ENCODE data around the gene ANKRD52. TPM values are rescaled to one million over a fixed set of nuclear protein-coding genes. Genes with fewer than 3 reads are reported as not detected.
"Not testable (repeated sequence)": the region's sequence is repeated elsewhere in the genome, so short reads cannot be mapped to it uniquely, and the experiment has no call there.

ANKRD52 gene
- total RNA-seq, 2 donors from 2014 or later: 30.8 to 33.4 TPM

DNA sequence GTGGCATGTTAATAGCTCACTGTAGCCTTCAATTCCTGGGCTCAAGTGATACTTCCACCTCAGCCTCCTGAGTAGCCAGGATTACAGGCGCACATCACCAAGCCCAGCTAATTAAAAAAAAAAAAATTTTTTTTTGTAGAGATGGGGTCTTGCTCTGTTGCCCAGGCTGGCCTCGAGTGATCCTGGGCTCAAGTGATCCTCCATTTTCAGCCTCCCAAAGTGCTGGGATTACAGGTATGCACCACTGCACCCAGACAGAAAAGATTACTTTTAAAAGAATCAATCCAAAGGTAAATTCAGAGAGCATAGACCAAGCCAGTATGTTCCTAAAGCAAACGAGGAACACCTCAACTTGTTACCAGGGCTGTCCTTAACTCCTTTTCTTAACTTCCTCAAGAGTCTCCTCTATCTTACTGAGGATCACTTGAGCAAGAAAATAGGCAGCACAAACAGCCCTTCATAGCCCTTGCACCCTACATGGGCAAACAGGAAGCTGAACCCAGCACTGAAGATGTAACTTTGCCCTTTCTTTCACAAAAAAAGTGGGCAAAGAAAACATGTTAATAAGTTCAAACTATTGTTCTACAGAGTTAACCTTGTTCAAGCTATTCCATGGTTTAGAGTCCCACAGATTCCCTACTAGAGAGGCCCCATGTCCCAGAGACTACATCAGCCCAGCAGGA lies 30.7 kb upstream of the ANKRD52 start:
- Mint-ChIP-seq H3K4me3 (no peak overlapping the region), H3K27me3 (no peaks in the 10 kb centered on the region), H3K36me3 (ENCODE audit: low read depth) (peaks cover 7% of the 10 kb centered on the region), H3K4me1 (peaks cover 19% of the 10 kb centered on the region), H3K27ac (no peak overlapping the region)
- no peaks in the 10 kb centered on the region for H3K9me3 ChIP-seq (ENCODE audit: control insufficient read depth, low read length, poor library complexity, severe bottlenecking)
- DNase-seq: no peak
- ATAC-seq: no peak

DNA sequence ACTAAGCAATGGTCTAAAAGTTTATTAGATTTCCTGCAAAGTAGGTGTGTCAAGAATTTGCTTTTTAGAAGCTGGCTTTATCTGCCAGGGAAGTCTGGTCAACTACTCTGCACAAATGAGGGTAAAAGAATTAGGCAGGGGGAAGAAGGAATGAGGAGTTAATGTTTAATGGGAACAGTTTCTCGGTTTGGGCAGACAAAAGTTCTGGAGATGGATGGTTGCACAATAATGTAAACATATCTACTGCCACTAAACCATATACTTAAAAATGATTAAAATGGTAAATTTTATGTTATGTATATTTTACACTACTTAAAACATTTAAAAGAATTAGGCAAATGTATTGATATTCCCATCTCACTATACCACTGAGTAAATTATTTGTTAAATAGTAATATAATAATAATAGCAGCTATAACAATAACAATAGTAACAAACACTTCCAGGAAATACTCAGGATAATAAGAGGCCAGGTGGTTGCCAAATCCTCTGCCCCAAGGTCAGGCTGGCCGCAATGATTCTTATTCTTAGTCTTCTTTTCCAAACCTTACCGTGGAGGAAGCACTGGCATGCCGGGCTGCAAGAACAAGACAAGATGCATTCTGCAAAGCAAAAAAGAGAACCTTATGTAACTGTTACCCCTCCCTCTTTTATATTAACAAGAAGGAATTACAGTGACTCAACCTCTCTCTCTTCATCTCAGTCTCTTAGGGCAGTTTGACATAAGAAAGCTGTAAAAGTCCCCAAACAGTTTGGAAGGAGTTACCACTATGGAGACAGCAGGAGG lies 28.1 kb upstream of the ANKRD52 start:
- H3K27ac Mint-ChIP-seq: no peak overlapping the region
- no peaks in the 10 kb centered on the region for H3K27me3 Mint-ChIP-seq
- no peaks in the 10 kb centered on the region for H3K9me3 ChIP-seq (ENCODE audit: control insufficient read depth, low read length, poor library complexity, severe bottlenecking)
- ATAC-seq (no peak), DNase-seq (no peak)
- no peak overlapping the region for H3K4me3 Mint-ChIP-seq
- peaks cover 11% of the 10 kb centered on the region for H3K4me1 Mint-ChIP-seq
- H3K36me3 Mint-ChIP-seq (ENCODE audit: low read depth): peaks cover 9% of the 10 kb centered on the region

GRCh38 chr12:56284263-56284662 lies 26.1 kb upstream of the ANKRD52 start:
- ATAC-seq; H3K9me3 ChIP-seq (ENCODE audit: control insufficient read depth, low read length, poor library complexity, severe bottlenecking); H3K27me3 Mint-ChIP-seq; H3K36me3 Mint-ChIP-seq (ENCODE audit: low read depth); H3K4me1 Mint-ChIP-seq; DNase-seq; H3K4me3 Mint-ChIP-seq; H3K27ac Mint-ChIP-seq: not testable (repeated sequence)

DNA sequence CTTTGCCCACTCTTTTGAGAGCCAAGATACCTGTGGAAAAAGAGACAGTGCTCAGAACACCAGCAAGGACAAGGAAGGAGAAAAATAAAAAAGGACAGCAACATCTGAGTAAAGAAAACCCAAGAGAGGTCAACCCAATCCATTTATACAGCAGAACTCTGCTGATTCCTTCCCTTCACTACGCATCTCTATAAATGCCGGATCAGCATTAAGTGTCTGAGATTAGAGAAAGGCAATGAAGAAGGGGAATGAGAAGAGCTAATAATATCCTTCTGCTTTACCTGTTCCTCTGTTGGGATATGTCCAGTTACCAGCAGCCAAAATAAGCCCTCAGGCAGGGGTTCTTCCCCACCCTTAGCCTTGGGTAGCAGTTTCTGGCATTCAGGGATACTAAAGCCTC lies 24.4 kb upstream of the ANKRD52 start:
- H3K27ac Mint-ChIP-seq: peak overlapping the region; percentile 24
- H3K36me3 Mint-ChIP-seq (ENCODE audit: low read depth): peaks cover 8% of the 10 kb centered on the region
- H3K4me1 Mint-ChIP-seq: peaks cover 5% of the 10 kb centered on the region
- DNase-seq (no peak), ATAC-seq (no peak)
- H3K27me3 Mint-ChIP-seq: no peaks in the 10 kb centered on the region
- H3K4me3 Mint-ChIP-seq: no peak overlapping the region
- H3K9me3 ChIP-seq (ENCODE audit: control insufficient read depth, low read length, poor library complexity, severe bottlenecking): no peaks in the 10 kb centered on the region

- Mint-ChIP-seq H3K27me3 (no peaks in the 10 kb centered on the region), H3K4me1 (peaks cover 5% of the 10 kb centered on the region), H3K36me3 (ENCODE audit: low read depth) (peaks cover 8% of the 10 kb centered on the region), H3K27ac (peak overlapping the region; percentile 24), H3K4me3 (no peak overlapping the region)
- H3K9me3 ChIP-seq (ENCODE audit: control insufficient read depth, low read length, poor library complexity, severe bottlenecking): no peaks in the 10 kb centered on the region
- no peak for DNase-seq
- ATAC-seq: no peak
These were observed 23.8 kb upstream of the ANKRD52 start for GRCh38 chr12:56282030-56282429.

DNA sequence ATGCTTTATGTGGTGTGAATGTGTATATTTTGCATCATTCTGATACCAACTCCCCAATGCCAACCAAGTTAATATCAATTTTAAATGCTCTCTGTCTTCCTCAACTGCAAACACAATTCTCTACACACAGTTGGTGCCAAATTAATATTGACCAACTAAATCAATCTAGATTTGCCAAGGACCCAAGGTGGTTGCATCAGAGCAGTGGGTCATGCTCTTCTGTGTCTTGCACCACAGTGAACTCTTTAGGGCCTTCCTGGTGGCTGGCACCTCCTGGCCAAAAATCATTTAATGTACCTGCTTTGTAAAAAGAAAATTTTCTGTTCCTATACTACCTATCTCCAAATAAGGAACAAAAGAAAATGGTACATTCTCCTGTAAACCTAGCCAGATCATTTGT lies 22.7 kb upstream of the ANKRD52 start:
- no peak overlapping the region for H3K27ac Mint-ChIP-seq
- peaks cover 9% of the 10 kb centered on the region for H3K36me3 Mint-ChIP-seq (ENCODE audit: low read depth)

GRCh38 chr12:56278905-56279304 lies 20.7 kb upstream of the ANKRD52 start:
- Mint-ChIP-seq H3K4me3 (no peak overlapping the region), H3K27me3 (no peaks in the 10 kb centered on the region), H3K27ac (peak overlapping the region; percentile 47), H3K4me1 (no peaks in the 10 kb centered on the region), H3K36me3 (ENCODE audit: low read depth) (peaks cover 12% of the 10 kb centered on the region)
- ATAC-seq: no peak
- DNase-seq: no peak
- H3K9me3 ChIP-seq (ENCODE audit: control insufficient read depth, low read length, poor library complexity, severe bottlenecking): no peaks in the 10 kb centered on the region

More for the DNA sequence above, 22.7 kb upstream of the ANKRD52 start:
- DNase-seq: no peak
- H3K9me3 ChIP-seq (ENCODE audit: control insufficient read depth, low read length, poor library complexity, severe bottlenecking): no peaks in the 10 kb centered on the region
- Mint-ChIP-seq H3K27me3 (no peaks in the 10 kb centered on the region), H3K4me1 (peaks cover 2% of the 10 kb centered on the region), H3K4me3 (no peak overlapping the region)
- ATAC-seq: no peak

DNA sequence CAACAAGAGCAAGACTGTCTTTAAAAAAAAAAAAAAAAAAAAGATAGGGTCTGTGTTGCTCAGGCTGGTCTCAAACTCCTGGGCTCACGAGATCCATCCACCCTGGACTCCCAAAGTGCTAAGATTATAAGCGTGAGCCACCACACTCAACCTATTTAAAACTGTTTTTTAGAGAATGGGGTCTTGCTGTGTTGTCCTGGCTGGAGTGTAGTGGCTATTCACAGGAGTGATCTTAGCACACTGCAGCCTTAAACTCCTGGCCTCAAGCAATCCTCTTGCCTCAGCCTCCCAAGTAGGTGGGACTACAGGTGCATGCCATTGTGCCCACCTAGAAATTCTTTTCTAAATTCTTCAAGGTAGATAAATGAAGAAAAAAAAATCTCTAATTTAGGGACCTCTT lies 16.1 kb upstream of the ANKRD52 start:
- H3K36me3 Mint-ChIP-seq (ENCODE audit: low read depth): peaks cover 11% of the 10 kb centered on the region
- H3K27me3 Mint-ChIP-seq: no peaks in the 10 kb centered on the region
- no peaks in the 10 kb centered on the region for H3K9me3 ChIP-seq (ENCODE audit: control insufficient read depth, low read length, poor library complexity, severe bottlenecking)
- ATAC-seq: no peak
- no peak for DNase-seq
- H3K27ac Mint-ChIP-seq: no peak overlapping the region
- H3K4me3 Mint-ChIP-seq: no peak overlapping the region
- peaks cover under 1% of the 10 kb centered on the region for H3K4me1 Mint-ChIP-seq

DNA sequence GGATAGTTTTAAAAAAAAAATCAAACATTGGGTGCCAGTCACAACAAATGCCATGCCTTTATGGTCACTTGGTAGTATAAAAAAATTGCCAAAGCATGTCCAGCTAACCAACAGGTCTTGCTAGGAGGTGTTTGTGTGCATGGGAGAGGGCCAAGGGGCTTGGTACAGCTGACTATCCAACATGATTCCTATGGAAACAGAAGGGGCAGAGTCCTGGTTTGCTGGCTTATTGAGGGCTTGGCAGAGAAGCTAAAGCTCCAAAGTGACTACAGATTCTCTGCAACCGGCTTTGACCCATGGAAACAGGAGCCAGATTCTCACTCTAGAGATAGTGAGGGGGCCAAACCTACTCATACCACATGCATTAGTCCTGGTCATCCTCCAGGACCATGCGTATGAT lies 14.3 kb upstream of the ANKRD52 start:
- not testable (repeated sequence) for H3K27me3 Mint-ChIP-seq; H3K4me1 Mint-ChIP-seq; ATAC-seq; H3K9me3 ChIP-seq (ENCODE audit: control insufficient read depth, low read length, poor library complexity, severe bottlenecking); DNase-seq; H3K4me3 Mint-ChIP-seq
- Mint-ChIP-seq H3K27ac (peak overlapping the region; percentile 43), H3K36me3 (ENCODE audit: low read depth) (peaks cover 11% of the 10 kb centered on the region)

- peaks cover 10% of the 10 kb centered on the region for H3K36me3 Mint-ChIP-seq (ENCODE audit: low read depth)
- DNase-seq (no peak), ATAC-seq (no peak)
- H3K4me3 Mint-ChIP-seq: no peak overlapping the region
- peak overlapping the region; percentile 71 for H3K27ac Mint-ChIP-seq
- no peaks in the 10 kb centered on the region for H3K9me3 ChIP-seq (ENCODE audit: control insufficient read depth, low read length, poor library complexity, severe bottlenecking)
- no peaks in the 10 kb centered on the region for H3K27me3 Mint-ChIP-seq
- H3K4me1 Mint-ChIP-seq: peaks cover 16% of the 10 kb centered on the region
These were observed 12.8 kb upstream of the ANKRD52 start for GRCh38 chr12:56271031-56271430.

DNA sequence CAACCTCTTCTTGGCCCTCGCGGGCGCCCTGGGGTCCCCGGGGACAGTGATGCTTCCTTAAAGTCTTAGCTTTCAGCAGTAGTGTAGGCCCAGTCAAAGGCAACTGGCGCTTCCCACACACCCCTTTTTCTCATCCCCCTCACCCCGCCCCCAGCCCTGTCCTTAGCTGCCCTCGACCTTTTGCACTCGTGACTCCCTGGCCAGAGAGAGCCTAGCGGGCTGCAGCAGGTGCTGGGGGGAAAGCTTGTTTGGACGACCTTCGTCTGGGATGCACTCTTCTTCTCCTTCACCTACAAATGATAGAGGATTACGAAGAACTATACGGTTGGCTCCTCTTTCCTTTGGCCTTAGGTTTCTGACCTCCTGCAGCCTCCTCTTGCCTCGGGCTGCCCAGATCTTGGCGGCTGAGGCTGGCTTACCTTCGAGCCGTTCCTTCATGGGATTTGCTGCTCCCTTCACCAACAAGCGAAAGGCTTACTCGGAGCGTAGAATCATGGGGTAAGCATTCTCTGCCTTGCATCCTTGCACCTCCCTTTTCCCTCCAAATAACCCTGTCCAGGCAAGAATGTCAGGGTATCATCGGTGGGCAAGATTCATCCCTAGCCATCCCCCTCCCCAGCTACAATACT lies 9.4 kb upstream of the ANKRD52 start:
- no peaks in the 10 kb centered on the region for H3K27me3 Mint-ChIP-seq
- ATAC-seq (no peak), DNase-seq (no peak)
- peak overlapping the region; percentile 93 for H3K4me3 Mint-ChIP-seq
- H3K4me1 Mint-ChIP-seq: peaks cover 16% of the 10 kb centered on the region
- no peaks in the 10 kb centered on the region for H3K9me3 ChIP-seq (ENCODE audit: control insufficient read depth, low read length, poor library complexity, severe bottlenecking)
- peaks cover 2% of the 10 kb centered on the region for H3K36me3 Mint-ChIP-seq (ENCODE audit: low read depth)
- peak overlapping the region; percentile 94 for H3K27ac Mint-ChIP-seq

GRCh38 chr12:56266693-56267442 lies 8.7 kb upstream of the ANKRD52 start, which contains the start of gene COQ10A:
Gene COQ10A, plus strand, starts transcription at chr12:56266942. Its CDS starts 177 bp downstream, at chr12:56267119.
- DNase-seq: peak; percentile 77 to 83 (median 81)
- Mint-ChIP-seq H3K36me3 (ENCODE audit: low read depth) (peaks cover 2% of the 10 kb centered on the region), H3K4me3 (peak within 1 kb of the TSS; percentile 93), H3K4me1 (peaks cover 18% of the 10 kb centered on the region), H3K27me3 (no peaks in the 10 kb centered on the region), H3K27ac (peak within 1 kb of the TSS; percentile 94)
- H3K9me3 ChIP-seq (ENCODE audit: control insufficient read depth, low read length, poor library complexity, severe bottlenecking): no peaks in the 10 kb centered on the region
- peak; percentile 89 for ATAC-seq
